Suppressor macrophage (primary cell): ENCODE data around the gene TMEM89.

Source experiments
- DNase-seq, 4 experiments: peaks; one replicate each; pipeline ENCODE4 v3.0.0-alpha.2; 2020 to 2022

TMEM89 gene

GRCh38 chr3:48641396-48641795 lies 19.8 kb upstream of the TMEM89 start:
- no peak for DNase-seq

GRCh38 chr3:48639944-48640606 lies 18.5 kb upstream of the TMEM89 start:
- DNase-seq = no peak

GRCh38 chr3:48637305-48637704 lies 15.7 kb upstream of the TMEM89 start:
- DNase-seq = no peak

- DNase-seq = no peak
Observed at GRCh38 chr3:48636149-48636655, 14.6 kb upstream of the TMEM89 start.

GRCh38 chr3:48635222-48636021 lies 13.9 kb upstream of the TMEM89 start, which contains the start of gene SLC26A6:
TSS of gene SLC26A6 (minus strand) at chr3:48635461. CDS start at chr3:48635393, 68 bp downstream.
- DNase-seq = peak; percentile 97 to 99 (median 98)

GRCh38 chr3:48634661-48635221 lies 13.2 kb upstream of the TMEM89 start:
- peak; percentile 36 to 62 (median 50) for DNase-seq

GRCh38 chr3:48633743-48634142 lies 12.2 kb upstream of the TMEM89 start:
- DNase-seq = no peak

- no peak for DNase-seq
Observed at GRCh38 chr3:48633256-48633655, 11.7 kb upstream of the TMEM89 start.

- no peak for DNase-seq
Observed at GRCh38 chr3:48631516-48632448, 10.2 kb upstream of the TMEM89 start.

GRCh38 chr3:48630833-48631232 lies 9.3 kb upstream of the TMEM89 start:
- DNase-seq = no peak

- DNase-seq = no peak
Observed at GRCh38 chr3:48630407-48630806, 8.8 kb upstream of the TMEM89 start.

- DNase-seq = no peak
Observed at GRCh38 chr3:48629894-48630293, 8.3 kb upstream of the TMEM89 start.

- DNase-seq = no peak
Observed at GRCh38 chr3:48628277-48629017, 6.9 kb upstream of the TMEM89 start.

GRCh38 chr3:48625600-48625999 lies 4.0 kb upstream of the TMEM89 start:
- no peak for DNase-seq

GRCh38 chr3:48624767-48625166 lies 3.2 kb upstream of the TMEM89 start:
- DNase-seq = no peak

GRCh38 chr3:48623851-48624547 lies 2.4 kb upstream of the TMEM89 start:
- DNase-seq = no peak

- DNase-seq = no peak
Observed at GRCh38 chr3:48619541-48620524, 1.7 kb downstream of the TMEM89 start.

- peak in 1 of 4 experiments; percentile 18 for DNase-seq
Observed at GRCh38 chr3:48617559-48617958, 4.0 kb downstream of the TMEM89 start.

GRCh38 chr3:48614044-48614443 lies 7.5 kb downstream of the TMEM89 start:
- DNase-seq = peak; percentile 60 to 88 (median 73)

- DNase-seq = no peak
Observed at GRCh38 chr3:48612309-48612708, 9.3 kb downstream of the TMEM89 start.
